ENCODE measurements around the gene TFAP2A. TPM values are rescaled to one million over a fixed set of nuclear protein-coding genes. Genes with fewer than 3 reads are reported as not detected.

The TFAP2A gene
- total RNA-seq, 1 donor from 2014 or later, result 0.51 TPM

DNA sequence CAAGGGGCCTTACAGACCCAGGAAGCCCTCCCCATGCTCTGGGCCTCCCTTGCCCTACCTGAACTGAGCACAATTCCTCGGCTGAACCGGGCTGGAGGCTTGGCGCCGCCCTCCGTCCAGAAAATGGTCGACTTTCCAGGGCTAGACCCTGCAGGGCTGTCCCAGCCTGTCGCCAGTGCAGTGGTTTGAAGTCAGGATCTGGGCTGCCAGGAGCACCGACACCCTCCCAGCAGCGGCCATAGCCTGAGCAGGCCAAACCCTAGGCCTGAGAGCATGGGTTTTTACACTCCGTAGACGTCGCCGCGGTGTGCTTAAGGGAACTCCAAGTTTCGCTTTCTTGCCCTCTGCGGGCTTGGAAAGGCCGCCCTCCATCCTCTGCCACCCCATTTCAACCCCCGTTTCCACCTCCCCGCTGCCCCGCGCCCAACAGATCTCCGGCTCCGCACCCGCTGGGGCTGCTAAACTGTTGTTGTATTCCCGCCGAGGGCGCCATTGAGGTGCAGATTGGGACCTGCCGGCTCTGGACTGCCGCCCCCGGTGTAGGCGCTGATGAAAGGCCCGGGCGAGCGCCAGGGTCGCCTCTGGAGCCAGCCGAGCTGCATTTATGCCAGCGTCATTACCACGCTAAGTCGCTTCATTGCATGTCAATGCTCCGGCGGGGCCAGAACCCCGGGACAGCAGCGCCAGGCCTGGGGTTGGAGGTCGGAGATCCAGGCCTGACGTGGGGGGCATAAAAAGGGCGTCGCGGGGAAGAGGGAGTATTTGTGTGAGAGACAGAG lies 2.2 kb upstream of the TFAP2A start:
- intact Hi-C loops (cut with DNase I), result no loop called here

DNA sequence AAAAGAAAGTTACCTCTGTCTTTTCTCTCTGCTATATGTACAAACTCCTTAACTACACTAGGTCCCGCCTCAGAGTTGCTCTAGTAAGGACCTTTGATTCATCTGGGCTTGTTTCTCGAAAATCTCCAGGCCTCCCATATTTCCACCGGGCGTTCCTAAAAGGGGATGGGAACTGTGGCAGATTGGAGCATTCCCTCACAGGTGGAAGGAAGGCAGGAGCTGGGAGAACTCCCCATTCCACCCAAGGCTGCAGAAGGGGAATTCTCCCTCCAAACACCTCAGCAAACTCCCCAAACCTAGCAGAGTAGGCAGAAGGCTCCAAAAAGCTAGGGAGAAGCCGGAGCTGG lies 1.6 kb upstream of the TFAP2A start:
- intact Hi-C loops (cut with DNase I), result no loop called here
- no peak for DNase-seq
- no peak for ATAC-seq (ENCODE audit: poor library complexity)

More for the DNA sequence above, 2.2 kb upstream of the TFAP2A start:
- no peak for ATAC-seq (ENCODE audit: poor library complexity)
- peak; percentile 33 for DNase-seq

DNA sequence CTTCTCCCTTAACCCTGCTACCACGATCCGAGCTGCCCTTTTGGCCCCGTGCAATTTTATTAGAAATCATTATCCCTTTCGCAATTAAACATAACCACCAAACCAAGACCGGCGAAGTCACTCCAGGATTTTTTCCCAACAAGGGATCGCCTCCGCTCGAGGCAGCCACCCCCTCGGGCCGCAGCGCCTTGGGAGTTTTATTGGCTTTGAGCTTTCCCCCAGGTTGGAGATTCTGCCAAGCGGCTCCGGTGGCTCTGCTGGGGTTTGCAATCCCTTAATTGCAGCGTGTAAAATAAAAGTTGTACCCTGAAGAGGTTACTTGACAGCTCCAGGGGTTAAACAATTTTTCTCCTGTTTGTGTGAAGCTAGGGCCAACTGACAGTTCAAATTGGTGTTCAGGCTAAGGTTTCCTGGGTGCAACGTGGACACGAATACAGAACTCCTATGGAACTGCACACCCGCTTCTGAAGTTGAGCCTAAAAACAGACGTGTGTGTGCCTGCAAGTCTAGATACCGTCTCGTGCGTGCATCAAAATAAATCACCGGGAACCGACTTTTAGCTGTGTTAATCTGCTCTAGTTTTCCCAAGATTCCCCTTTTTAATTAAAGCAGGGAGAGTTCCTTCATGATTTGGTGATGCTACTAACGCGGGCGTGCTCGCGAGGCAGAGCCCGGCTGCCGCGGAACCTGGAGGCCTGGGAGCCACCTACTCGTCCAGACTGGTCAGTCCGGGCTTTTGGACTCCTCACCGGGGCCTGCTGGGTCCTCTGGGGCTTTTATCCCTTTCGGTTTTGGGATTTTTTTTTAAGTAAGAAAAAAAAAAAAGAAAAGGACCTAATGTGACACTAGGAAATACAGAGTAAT lies 975 bp upstream of the TFAP2A start:
- intact Hi-C loops (cut with DNase I), result no loop called here
- no peak for DNase-seq
- ATAC-seq (ENCODE audit: poor library complexity), result no peak

- DNase-seq, result peak; percentile 34
- ATAC-seq (ENCODE audit: poor library complexity), result no peak
- intact Hi-C loops (cut with DNase I), result no loop called here
Measured at GRCh38 chr6:10413850-10414738, 780 bp downstream of the TFAP2A start.

GRCh38 chr6:10413262-10413849 lies 1.5 kb downstream of the TFAP2A start:
- DNase-seq, result no peak
- ATAC-seq (ENCODE audit: poor library complexity), result no peak
- intact Hi-C loops (cut with DNase I), result no loop called here

- ATAC-seq (ENCODE audit: poor library complexity) (peak; percentile 67), DNase-seq (peak; percentile 38)
- intact Hi-C loops (cut with DNase I), result no loop called here
Measured at GRCh38 chr6:10412461-10413261, 2.2 kb downstream of the TFAP2A start.

DNA sequence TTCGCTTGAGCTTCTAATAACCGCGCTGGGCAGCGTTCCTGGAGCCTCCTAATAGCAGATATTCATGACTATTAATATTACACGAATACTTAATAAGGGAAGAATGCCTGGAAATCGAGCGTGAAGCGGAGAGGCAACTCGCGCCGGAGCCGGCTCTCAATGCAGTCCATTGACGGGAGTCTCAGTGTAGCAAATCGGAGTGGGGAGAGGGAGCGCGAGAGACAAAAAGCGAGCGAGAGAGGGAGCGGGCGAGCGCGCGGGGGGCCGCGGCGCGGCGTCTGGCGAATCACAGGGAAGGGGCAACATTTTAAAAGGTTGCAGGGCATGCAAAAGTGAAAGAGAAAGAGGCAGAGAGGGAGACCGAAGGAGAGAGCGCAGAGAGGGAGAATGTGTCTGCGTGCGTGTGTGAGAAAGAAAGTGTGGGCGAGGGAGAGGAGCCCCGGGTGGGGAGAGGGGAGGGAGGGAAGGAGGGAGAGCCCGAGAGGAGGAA lies 2.9 kb downstream of the TFAP2A start:
- peak; percentile 54 for ATAC-seq (ENCODE audit: poor library complexity)
- DNase-seq, result peak; percentile 46
- intact Hi-C loops (cut with DNase I), result no loop called here

DNA sequence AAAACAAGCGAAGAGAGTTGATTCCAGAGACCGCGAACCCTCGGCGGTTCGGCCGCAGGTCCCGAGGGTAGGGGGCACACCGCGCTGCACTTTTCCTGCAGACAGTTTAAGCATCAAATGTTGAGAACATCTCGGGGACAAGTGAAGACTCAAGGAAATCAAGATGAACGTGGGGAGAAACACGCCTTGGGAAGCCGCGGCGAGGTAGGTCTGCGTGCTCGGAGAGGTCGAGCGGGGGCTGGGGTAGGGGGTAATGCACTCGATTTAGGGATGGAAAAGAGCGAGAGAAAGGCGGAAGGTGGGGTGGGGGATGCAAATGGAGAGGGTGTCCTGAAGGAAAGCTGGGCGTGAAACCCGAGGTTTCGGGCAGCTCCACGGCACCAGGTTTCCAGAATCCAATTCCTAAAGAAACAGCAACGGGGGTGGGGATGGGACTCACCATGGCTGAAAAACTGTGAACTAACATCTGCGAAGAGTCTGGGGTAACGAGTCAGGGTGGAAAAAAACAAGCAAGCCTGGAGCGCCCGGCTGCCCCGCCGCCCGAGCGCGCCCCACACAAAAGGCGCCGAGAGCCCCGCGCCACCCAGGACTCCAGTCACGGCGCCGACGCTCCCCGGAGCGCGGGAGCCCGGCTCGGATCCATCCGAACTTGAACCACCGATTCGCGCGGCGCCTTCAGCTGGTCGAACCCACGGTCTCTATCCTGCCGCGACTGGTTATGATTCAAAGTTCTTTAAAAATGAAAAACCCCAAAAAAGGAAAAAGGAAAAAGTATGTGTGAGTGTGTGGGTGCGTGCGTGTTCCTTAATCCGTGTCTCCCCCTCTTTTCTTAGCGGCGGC lies 3.5 kb downstream of the TFAP2A start:
- peak; percentile 27 for DNase-seq
- intact Hi-C loops (cut with DNase I), result no loop called here
- peak; percentile 33 for ATAC-seq (ENCODE audit: poor library complexity)

DNA sequence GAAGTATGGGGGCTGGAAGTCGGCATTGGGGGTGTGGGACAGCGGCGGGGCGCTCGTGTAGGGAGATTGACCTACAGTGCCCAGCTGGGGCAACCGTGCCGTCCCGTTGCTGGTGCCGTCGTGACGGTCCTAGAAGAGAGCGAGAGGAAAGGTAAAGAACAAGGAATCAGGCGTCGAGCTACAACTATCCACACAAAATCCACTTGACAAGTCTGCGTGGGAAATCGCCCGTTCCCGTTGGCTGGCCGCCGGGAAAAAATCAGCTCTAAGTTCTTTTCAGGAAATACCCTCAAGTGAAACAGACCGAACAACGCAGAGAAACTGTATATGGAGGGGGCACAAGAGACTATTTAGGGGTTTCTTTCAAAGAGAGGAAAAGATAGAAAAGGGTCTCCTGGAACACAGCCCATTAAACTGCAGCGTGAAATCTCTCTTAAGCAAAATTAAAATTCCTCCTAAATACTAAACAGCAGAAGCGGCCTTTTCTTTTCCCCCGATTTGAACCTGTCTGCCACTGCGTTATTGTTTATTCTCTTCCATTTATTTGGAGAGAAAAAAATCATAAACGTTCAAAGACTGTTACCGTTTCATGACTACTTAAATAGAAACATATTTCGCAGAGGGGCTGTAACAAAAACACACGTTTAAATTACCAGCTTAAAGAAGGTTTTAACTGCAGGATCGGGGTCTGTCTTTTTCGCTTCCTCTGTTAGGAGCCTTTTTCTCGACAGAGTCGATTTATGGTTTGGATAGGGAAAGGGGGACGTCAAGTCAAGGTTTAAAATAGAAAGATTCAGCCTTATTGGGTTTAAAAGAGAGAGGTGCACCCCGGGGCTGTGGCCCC lies 4.4 kb downstream of the TFAP2A start:
- ATAC-seq (ENCODE audit: poor library complexity), result no peak
- intact Hi-C loops (cut with DNase I), result no loop called here
- no peak for DNase-seq

DNA sequence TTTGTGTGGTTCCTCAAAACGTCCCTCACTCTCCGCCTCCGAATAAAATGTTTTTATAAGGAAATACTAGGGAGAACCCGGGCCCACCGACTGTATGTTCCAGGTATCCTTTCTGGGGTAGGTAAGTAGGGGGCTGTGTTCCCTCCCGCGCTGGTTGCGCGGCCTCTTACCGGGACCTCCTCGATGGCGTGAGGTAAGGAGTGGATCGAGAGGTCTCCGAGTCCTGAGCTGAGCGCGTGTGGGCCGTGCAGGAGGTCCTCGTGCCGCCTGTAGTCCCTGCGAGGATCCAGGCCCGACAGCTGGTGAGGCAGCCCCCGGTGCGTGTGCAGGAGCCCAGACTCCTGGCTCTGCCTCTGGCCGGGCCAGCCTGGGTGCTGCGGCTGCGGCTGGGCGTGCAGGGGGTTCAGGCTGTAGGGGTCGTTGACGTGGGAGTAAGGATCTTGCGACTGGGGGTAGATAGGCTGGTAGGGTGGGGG lies 5.1 kb downstream of the TFAP2A start:
- intact Hi-C loops (cut with DNase I), result no loop called here
- no peak for ATAC-seq (ENCODE audit: poor library complexity)
- no peak for DNase-seq

GRCh38 chr6:10409233-10409721 lies 5.6 kb downstream of the TFAP2A start:
- ATAC-seq (ENCODE audit: poor library complexity), result no peak
- intact Hi-C loops (cut with DNase I), result no loop called here
- DNase-seq, result no peak

GRCh38 chr6:10408457-10408856 lies 6.4 kb downstream of the TFAP2A start:
- DNase-seq (no peak), ATAC-seq (ENCODE audit: poor library complexity) (no peak)
- intact Hi-C loops (cut with DNase I), result no loop called here

GRCh38 chr6:10407674-10408054 lies 7.2 kb downstream of the TFAP2A start:
- DNase-seq (no peak), ATAC-seq (ENCODE audit: poor library complexity) (no peak)
- intact Hi-C loops (cut with DNase I), result no loop called here

GRCh38 chr6:10407018-10407673 lies 7.7 kb downstream of the TFAP2A start:
- ATAC-seq (ENCODE audit: poor library complexity) (no peak), DNase-seq (no peak)
- intact Hi-C loops (cut with DNase I), result no loop called here

- no peak for ATAC-seq (ENCODE audit: poor library complexity)
- DNase-seq, result no peak
- intact Hi-C loops (cut with DNase I), result no loop called here
Measured at GRCh38 chr6:10406556-10406955, 8.3 kb downstream of the TFAP2A start.

All from Right ventricle myocardium superior (tissue), 1 donor.